ENCODE measurements around the gene CMIP. TPM values are rescaled to one million over a fixed set of nuclear protein-coding genes. Genes with fewer than 3 reads are reported as not detected.

CMIP gene
- total and polyA plus RNA-seq, 10 of the 15 experiments (the other 5 are each of a cell fraction or from before 2014, with no cell fraction given), result 1.2 to 43.2 (median 4.4) TPM

DNA sequence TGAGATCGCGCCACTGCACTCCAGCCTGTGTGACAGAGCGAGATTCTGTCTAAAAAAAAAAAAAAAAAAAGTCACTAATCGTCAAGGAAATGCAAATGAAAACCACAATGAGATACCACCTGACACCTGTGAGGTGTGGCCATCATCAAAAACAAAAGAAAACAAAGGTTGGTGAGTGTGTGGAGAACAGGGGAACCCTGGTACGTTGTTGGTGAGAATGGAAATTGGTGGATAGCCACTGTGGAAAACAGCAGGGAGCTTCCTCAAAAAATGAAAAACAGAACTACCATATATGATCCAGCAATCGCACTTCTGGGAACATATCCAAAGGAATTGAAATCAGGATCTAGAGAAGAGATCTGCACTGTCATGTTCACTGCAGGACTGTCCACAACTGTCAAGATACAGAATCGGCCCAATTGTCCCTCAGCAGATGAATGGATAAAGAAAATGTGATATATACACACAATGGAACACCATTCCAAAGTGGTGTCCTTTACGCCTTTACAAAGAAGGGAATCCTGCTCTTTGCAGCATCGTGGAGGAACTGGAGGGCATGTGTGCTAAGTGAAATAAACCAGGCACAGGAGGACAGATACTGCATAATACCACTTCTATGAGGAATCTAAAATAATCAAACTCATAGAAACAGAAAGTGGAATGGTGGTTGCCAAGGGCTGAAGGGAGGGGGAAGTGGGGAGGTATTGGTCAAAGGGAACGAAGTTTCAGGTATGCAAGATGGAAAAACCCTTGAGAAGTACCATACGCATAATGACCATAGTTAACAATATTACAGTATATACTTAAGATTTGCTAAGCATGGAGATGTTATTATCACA, 271.0 kb downstream of the CMIP start (continued):
- TF ChIP-seq ZNF592 (IDR thresholded peaks at IDR 0.05) (no peak), KDM1A (IDR thresholded peaks at IDR 0.05; ENCODE audit: borderline replicate concordance) (no peak), POLR2A (IDR thresholded peaks at IDR 0.05; ENCODE audit: low read depth, low read length) (no peak), NKRF (conservative IDR thresholded peaks at IDR 0.05) (no peak; the same call in 1 of the 2 replicates), CREM (IDR thresholded peaks at IDR 0.05; ENCODE audit: low read depth) (no peak), MLLT1 (IDR thresholded peaks at IDR 0.05) (no peak; the same call in 1 of the 2 replicates), REST (IDR thresholded peaks at IDR 0.05; ENCODE audit: low read depth, low read length) (no peak), SMAD5 (IDR thresholded peaks at IDR 0.05; ENCODE audit: low read depth) (no peak), NR2C1 (IDR thresholded peaks at IDR 0.05) (no peak), ZZZ3 (IDR thresholded peaks at IDR 0.05; ENCODE audit: control insufficient read depth, insufficient read length, low read depth) (no peak), NFXL1 (IDR thresholded peaks at IDR 0.05; ENCODE audit: borderline replicate concordance) (no peak)
- TF ChIP-seq, protein P1, sequence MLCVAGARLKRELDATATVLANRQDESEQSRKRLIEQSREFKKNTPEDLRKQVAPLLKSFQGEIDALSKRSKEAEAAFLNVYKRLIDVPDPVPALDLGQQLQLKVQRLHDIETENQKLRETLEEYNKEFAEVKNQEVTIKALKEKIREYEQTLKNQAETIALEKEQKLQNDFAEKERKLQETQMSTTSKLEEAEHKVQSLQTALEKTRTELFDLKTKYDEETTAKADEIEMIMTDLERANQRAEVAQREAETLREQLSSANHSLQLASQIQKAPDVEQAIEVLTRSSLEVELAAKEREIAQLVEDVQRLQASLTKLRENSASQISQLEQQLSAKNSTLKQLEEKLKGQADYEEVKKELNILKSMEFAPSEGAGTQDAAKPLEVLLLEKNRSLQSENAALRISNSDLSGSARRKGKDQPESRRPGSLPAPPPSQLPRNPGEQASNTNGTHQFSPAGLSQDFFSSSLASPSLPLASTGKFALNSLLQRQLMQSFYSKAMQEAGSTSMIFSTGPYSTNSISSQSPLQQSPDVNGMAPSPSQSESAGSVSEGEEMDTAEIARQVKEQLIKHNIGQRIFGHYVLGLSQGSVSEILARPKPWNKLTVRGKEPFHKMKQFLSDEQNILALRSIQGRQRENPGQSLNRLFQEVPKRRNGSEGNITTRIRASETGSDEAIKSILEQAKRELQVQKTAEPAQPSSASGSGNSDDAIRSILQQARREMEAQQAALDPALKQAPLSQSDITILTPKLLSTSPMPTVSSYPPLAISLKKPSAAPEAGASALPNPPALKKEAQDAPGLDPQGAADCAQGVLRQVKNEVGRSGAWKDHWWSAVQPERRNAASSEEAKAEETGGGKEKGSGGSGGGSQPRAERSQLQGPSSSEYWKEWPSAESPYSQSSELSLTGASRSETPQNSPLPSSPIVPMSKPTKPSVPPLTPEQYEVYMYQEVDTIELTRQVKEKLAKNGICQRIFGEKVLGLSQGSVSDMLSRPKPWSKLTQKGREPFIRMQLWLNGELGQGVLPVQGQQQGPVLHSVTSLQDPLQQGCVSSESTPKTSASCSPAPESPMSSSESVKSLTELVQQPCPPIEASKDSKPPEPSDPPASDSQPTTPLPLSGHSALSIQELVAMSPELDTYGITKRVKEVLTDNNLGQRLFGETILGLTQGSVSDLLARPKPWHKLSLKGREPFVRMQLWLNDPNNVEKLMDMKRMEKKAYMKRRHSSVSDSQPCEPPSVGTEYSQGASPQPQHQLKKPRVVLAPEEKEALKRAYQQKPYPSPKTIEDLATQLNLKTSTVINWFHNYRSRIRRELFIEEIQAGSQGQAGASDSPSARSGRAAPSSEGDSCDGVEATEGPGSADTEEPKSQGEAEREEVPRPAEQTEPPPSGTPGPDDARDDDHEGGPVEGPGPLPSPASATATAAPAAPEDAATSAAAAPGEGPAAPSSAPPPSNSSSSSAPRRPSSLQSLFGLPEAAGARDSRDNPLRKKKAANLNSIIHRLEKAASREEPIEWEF (IDR thresholded peaks at IDR 0.05; ENCODE audit: insufficient replicate concordance, low read depth, low read length), result peak; percentile 61

All from GM12878 (cell line).